T1000 (cell line): ENCODE results near the gene BCL2L2.

Experiments
- DNase-seq: peaks from one replicate; lab custom pipeline; 2025; ENCODE audit warnings: mixed read lengths; lab: John Stamatoyannopoulos, UW

BCL2L2 gene

DNA sequence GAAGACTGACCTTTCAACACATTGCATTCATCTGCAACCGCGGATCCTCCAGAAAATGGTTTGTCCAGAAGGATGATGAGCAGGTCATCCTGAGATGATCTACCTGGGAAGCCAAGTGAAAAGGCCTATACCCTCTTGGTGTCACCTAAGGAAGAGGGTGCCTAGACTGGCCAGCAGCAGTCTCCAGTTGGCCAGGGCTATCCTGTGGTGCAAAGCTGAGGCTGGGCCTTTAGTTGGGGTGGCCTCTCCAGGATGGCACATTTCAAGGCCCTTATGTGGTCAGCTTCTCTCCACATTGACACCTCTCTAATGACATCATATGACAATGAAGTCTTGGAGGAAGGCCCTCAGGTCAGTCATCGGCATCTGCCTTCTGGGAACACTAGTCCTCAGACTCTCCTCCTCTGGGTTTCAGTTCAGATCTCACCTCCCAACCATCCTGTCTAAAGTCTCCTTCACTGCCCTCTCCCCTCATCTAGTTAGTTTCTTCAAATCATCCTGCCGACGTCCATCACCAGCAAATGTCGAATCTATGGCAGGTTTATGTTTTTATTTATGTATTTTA is 49.3 kb downstream of the BCL2L2 start:
- no peak for DNase-seq

DNA sequence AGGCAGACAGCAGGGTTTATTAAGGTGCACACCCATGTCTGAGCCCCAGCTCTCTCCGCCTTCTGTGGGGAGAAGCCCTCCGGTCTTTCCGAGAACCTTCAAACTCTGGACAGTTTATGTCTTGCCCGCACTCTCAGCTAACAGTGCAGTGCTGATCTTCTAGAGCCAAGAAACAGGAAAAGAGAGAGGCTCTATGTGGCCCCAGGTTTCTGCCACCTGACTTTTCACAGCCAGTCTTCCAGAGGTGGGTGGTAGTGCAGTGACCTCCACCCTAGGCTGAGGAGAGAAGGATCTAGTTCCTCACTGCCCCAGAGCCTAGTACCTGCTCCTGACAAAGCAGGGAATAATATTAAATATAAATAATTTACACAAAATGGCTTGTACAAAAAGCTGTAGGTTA is 50.0 kb downstream of the BCL2L2 start:
- no peak for DNase-seq

DNA sequence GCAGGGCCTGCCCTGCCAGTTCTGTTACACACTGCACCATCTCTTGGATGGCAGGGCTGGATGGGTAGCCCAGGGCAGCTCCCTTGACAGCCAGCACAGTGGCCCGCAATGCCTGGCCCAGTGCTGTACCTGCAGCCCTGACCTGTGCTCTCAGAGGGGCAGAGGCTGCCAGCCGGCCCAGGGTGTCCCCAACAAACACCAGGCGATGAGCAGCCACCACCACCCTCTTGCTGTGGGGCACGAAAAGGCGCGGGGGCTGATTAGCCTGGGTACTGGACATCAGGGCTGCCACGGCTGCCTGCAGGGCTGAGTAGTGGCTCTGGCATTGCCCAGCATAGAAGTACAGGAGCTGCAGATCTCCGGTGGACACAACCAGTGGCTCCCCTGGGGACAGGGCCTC is 50.6 kb downstream of the BCL2L2 start:
- DNase-seq, result no peak

DNA sequence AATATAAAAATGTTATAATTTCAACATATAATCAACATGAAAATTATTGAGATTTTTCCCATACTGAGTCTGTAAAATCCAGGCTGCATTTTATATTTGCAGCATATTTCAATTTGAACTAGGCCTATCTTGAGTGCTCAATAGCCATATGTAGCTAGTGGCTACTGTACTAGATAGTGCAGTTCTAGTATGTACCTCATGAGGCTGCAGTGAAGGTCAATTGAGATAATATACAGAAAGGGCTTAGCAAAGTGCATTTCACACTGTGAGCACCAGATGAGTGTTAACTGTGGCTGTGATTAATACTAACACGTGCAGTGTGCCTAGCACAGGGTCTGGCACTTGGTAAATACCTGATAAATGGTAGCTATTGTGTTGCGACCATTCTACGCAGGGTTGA is 51.4 kb downstream of the BCL2L2 start:
- DNase-seq, result no peak

DNA sequence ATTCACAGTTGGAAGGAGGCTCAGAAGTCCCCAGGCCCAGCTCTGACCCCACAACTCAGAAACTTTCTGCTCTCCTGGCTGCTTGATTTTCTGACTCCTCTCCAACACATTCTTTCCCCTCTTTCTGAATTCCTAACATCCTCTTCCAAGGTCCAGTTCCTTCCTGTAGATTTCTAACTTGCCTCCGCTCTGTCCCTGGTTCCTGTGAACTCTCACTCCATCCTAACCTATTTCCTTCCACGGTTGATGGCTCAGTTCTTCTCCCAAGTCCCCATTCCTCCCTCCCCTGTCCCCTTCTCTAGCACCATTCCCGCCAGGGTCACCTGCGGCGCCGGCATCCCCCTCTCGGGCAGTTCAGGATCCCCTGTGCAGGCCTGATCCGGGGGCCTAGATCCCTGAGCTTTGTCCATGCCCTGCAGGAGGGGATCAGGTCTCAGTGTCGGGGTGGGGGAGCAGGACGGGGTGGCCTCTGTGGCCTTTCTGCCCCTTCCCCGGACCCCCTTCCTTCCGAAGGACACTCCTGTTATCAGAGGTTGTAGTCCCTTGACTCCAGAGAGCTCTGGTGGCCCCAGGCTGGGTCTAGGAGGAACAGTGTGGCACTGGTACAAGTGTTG is 52.0 kb downstream of the BCL2L2 start:
- no peak for DNase-seq

DNA sequence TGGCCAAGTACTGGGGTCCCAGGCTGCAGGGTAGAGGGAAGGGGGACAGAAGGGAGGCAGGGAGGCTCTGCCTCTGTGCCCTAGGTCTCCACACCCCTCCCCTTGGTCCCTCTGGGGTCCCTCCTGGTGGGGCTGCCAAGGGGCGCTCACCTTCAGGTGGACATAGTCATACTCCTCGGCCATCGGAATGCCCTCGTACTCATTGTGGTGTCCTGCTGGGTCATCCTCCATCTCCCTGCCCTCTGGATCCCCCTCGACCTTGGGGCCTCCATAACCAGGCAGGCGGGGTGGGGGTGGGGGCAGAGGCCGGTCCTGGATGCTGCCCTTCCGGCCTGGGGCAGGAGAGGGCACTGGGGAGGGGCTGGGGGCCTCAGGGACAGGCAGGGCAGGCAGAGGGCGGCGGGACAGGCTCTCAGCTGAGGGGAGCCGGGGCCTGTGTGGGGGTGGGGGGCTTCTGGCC is 52.6 kb downstream of the BCL2L2 start:
- no peak for DNase-seq

DNA sequence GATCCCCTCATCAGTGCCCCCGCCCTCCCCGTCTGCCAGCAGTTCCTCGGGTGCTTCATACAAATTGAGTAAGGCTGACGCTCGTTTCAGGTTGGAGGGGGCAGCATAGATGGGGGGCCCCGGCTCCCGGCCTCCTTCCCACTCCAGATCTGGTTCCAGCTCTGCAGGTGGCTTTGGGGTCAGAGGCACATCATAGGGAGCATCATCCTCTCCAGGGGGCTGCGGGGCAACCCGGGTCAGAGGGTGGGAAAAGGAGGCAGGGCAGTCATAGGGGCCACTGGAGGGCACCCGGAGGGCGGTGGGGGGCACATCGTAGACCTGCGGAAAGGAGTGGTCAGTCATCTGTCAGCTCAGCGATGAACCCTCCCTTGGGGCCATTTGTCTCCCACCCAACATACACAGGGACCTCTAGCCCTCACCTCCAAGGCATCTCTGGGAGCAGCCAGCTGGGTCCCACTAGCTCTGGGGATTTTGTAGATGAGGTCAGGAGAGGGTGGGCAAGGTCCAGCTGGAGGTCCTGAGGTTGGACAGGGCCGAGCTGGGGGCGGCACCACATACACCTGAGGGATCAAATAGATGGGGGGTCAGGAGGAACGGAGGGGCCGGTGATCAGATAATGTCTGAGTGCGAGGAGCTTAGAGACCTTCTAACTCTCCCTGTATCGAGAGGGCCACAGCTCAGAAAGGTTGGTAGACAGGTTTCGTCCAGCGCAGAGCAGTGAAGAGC is 53.3 kb downstream of the BCL2L2 start:
- DNase-seq, result no peak

DNA sequence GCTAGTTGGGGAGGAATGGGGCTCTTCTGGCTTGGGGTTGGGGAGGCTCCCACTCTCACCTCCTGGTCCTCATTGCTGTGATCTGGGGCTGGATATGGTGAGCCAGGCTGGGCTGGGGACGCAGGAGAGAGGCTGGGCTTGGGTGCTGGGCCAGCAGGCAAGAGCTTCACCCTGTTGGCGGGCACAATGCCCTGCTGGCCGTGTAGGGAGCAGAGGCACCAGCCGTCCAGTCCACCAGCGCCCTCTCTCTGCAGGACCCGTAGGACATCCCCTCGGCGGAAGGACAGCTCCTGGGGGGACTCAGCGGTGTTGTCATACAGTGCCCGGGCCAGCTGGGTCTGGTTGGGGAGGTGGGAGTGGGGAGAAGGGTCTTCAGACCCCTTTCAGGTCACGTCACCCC is 53.9 kb downstream of the BCL2L2 start:
- DNase-seq, result no peak

DNA sequence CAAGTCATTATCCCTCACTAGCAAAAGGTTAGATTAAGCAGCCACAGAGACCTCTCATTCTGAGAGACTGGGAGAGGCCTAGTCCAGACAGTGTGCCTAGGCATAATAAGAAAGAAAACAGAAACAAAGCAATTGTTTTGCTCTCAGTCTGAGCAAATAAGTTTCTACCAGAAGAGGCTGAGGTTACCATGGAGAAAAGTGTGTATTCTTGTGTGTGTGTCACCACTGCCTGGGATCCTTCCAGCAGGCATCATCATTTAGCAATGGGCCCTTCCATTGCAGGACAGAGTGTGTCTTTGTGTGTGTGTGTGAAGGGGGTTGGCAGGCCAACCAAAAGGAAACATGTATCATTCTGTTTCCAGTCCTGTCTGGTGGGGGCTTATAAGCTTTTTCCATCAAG is 54.7 kb downstream of the BCL2L2 start:
- no peak for DNase-seq
